Right renal pelvis (tissue), 4 donors: ENCODE measurements around the gene ANKRD11. TPM values are rescaled to one million over a fixed set of nuclear protein-coding genes. Genes with fewer than 3 reads are reported as not detected.
"Not testable (repeated sequence)": the region's sequence is repeated elsewhere in the genome, so short reads cannot be mapped to it uniquely, and the experiment has no call there.

Source experiments
- DNase-seq, 4 donors: peaks; one replicate each; pipeline ENCODE4 v3.0.0-alpha.2; 2013; ENCODE audit warnings: low read depth in 4 of 4, low spot score in 3 of 4, missing footprints in 1 of 4
- polyA plus RNA-seq, 4 donors: library from polyadenylated mRNA; unstranded; fragments of 120-200 nt; gene quantifications; one replicate each; pipeline ENCODE4 v1.2.1, GENCODE V29; 2013; ENCODE audit not compliant: insufficient read length in 4 of 4

Gene ANKRD11
- polyA plus RNA-seq, 4 donors, result 90.2 to 101 (median 96.6) TPM

- not testable (repeated sequence) for DNase-seq
Measured at GRCh38 chr16:89454378-89455125, 35.8 kb downstream of the ANKRD11 start.

DNA sequence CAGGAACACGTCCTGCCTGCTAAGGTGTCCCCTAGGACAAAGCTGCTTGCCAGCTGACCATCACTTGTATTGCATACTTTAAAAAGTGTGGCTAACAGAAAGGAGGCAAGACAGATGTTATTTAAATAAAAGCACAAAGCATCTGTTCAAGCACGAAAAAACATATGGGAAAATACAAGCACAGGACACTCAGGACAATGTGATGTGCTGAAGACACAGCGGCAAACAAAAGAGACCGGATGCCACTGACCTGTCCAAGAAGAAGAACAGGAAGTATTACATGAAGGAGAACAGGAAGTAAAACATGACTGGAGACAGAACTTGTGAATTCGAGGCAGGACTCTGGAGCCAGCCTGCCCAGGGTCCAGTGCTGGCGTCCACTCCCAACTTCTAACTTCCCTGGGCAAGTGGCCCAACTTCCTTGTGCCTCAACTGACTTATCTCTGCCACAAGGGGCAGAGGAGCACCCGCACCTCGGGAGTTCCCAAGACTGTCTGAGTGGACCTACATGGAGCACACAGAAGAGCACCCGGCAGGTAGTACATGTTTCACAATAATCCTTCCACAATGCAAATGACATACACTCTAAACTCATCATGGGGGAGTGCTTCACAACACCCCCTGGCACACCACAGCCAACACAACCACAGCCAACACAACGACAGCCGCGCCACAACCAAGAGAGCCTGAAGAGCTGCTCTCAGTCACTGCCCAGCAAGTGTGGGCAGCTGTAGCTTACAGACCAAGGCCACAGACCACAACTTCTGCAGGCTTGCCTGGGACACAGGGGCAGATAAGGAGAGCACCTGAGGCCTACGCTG is 36.6 kb downstream of the ANKRD11 start:
- DNase-seq, result no peak

DNA sequence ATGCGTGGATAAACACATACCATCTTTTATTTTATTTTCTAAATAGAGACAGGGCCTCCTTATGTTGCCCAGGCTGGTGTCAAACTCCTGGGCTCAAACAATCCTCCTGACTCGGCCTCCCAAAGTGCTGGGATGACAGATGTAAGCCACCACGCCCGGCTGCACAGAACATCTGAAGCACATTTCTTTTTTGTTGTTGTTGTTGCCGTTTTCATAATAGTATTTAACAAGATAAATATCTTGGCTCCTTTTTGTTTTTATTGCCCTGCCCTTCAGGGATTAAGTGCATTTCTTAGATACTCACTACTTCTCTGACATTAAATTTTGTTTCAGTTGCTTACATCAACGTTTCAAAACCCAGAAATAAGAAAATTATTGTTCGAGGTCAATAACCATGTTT is 37.4 kb downstream of the ANKRD11 start:
- DNase-seq, result no peak

DNA sequence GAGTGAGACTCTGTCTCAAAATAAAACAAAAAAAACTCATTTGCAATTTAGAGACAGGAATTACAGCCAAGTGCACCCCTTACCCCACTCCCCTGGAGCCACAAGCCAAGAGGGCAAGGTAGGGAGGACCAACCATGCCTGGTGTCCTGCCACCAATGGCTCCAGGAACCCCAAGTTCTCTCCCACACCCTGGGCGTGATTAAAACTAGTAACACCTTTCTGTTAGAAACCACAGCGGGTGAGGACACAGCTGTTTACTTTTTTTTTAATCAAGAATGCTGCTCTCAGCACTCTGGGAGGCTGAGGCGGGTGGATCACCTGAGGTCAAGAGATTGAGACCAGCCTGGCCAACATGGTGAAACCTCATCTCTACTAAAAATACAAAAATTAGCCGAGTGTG is 38.1 kb downstream of the ANKRD11 start:
- DNase-seq, result no peak

- no peak for DNase-seq
Measured at GRCh38 chr16:89450537-89450936, 39.8 kb downstream of the ANKRD11 start.

DNA sequence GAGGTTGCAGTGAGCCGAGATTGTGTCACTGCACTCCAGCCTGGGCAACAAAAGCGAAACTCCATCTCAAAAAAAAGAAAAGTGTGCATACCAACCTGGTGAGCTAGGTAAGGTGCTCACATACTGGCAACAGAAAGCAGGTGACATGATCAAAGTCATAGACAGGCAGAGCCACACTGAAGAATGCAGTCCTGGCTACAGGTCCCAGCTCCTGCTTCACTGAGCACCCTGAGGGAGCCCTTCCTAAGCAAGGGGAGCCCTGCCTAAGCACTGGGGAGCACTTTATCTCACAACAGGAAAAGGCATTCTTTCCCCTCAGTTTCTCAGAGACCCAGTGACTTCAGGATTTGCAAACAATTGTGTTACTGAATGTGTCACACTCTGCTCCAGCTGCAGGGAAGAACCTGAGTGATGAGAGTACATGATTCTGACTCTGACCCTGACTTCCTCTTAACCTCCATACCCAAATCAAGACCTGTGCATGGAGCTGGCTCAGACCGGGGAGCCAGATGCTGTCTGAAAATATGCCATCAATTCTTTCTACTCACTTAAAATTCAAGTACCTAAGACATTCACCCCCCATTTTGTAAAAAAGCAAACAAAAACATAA is 40.5 kb downstream of the ANKRD11 start:
- DNase-seq, result no peak

GRCh38 chr16:89448656-89449055 is 41.7 kb downstream of the ANKRD11 start:
- no peak for DNase-seq

DNA sequence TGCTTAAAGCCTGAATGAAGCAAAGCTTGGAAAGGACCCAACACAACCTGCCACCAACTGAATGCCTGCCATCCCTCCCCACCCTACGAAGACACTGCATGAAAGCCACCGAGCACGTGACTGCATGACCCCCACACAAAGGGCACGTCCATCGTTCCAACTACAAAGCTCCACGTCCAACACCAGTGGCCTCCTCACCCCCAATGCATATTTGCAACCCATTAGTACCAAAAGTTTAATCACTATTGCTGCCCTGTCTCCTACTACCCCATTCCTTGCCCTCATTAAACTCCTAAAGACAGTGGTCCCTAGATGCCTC is 43.4 kb downstream of the ANKRD11 start:
- DNase-seq, result no peak

DNA sequence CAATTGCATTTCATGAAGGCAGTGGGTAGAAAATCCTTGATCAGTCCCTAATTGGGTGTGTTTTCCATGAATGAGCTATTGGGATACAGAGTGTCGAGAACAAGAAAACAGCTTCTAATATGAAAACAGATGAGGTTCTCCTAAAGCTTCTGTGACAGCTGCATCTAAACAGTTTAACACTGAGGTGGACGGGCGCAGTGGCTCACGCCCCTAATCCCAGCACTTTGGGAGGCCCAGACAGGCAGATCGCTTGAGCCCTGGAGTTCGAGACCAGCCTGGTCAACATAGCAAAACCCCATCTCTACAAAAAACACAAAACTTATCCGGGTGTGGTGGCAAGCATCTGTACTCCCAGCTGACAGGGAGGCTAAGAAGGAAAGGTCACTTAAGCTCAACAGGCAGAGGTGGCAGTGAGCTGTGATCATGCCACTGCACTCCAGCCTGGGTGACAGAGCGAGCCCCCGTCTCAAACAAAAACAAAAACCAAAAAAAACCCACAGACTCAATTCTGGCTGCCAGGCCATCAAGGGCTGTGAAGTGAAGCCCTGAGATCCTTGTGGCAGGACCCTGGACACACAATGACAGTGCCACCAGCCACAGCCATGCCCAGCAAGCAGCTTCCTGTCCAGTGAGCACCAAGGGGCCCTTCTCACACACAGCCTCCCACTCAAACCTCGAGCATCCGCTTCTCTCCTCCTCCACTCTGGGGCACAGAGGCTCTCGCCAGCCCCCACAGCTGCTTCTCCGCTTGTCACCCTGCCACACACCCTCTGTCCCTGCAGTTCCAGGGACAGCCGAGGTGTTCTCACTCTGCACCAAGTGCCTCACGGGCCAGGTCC is 44.0 kb downstream of the ANKRD11 start:
- no peak for DNase-seq

GRCh38 chr16:89445166-89445565 is 45.2 kb downstream of the ANKRD11 start:
- no peak for DNase-seq

DNA sequence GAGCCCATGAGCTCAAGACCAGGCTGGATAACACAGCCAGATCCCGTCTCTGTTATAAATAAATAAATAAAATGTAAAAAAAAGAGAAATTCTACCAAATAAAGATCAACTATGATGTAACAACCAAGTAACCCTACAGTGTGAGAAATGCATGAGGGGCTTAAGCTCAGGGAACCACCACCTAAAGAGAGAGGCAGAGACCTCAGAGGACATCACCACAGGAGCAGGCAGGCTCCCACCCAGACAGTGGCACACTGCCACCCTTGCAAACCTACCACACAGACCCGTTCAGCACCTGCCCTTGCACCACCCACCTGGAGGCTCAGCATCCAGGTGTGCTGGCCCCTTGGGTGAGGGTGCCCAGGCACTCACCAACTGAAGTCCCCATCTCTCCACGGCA is 45.6 kb downstream of the ANKRD11 start:
- no peak for DNase-seq

DNA sequence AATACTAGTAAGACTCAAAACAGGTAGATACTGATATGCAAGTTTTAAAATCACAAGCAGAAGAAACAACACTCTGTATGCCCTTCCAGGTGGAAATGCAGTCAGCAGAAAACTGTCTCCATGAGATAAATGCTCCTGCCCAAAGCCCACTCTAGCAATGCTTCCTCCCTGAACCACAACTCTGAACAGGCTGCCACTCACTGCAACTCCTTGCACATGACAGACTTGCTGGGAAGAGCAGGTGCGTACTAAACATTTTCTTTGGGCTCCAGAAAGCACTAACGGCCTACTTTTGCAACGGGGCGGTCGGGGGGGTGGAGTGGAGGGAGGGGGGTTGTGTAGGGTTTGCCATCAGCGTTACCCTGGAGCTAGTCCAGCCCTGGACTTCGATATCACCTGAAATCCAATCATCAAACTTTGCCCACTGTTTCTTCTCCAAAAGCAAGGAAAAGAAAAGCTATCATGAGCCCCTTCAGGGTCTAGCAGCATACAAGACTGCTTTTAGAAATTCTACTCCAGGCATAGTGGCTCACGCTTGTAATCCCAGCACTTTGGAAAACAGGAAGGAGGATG is 46.1 kb downstream of the ANKRD11 start:
- DNase-seq, result no peak

DNA sequence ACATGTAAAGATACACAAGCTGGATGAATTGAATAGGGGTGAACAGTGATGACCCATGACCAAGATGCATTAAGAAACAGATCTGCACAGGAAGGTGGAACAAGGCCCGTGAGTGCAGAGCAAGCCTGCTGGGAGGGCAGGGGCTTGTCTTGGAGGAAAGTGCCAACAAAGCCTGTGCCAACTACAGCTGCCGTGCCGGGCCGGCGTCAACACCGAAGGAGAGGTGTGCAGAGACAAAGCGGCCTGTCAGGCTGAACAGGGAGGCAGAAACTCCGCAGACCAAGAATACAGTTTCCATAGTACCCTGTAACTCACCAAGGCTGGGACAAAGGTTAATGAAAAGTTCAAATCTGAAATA is 46.7 kb downstream of the ANKRD11 start:
- no peak for DNase-seq

- DNase-seq, result peak in 2 of 4 donors; percentile 48 to 59
Measured at GRCh38 chr16:89442990-89443726, 47.2 kb downstream of the ANKRD11 start.

GRCh38 chr16:89442588-89442987 is 47.8 kb downstream of the ANKRD11 start:
- DNase-seq, result no peak

GRCh38 chr16:89439659-89440058 is 50.7 kb downstream of the ANKRD11 start:
- no peak for DNase-seq

DNA sequence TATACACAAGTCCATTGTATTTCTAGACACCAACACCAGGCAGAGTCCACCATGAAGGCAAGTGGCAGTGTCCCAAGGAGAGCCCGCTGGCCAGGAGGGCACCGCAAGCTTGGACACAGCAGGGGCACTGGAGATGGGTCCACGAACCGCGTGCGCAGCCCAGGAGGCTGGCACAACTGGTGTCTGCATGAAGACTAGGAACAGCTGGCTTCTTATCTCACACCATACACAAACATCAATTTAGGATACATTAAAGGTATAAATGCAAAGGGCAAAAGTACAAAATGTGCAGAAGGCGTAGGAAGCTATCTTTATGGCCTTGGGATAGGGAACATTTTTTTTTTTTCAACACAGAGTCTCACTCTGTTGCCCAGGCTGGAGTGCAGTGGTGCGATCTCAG is 52.4 kb downstream of the ANKRD11 start:
- DNase-seq, result no peak

GRCh38 chr16:89437251-89437987 is 52.9 kb downstream of the ANKRD11 start:
- no peak for DNase-seq

- DNase-seq, result no peak
Measured at GRCh38 chr16:89436366-89436765, 54.0 kb downstream of the ANKRD11 start.
